Fibroblast of villous mesenchyme (primary cell): Measurements from ENCODE around the gene LAPTM5. TPM values are rescaled to one million over a fixed set of nuclear protein-coding genes. Genes with fewer than 3 reads are reported as not detected.
"Not testable (repeated sequence)": the region's sequence is repeated elsewhere in the genome, so short reads cannot be mapped to it uniquely, and the experiment has no call there.

Experiments used
- DNase-seq: peaks from one replicate; pipeline ENCODE4 v3.0.0-alpha.2; 2010; ENCODE audit warnings: low read depth
- H3K4me3 ChIP-seq: 2 replicates; pipeline ENCODE4 v1.5.1; 2011; ENCODE audit warnings: low read depth, mild to moderate bottlenecking, low read length
- total RNA-seq: library from RNA; depleted of rRNA; stranded (reverse); fragments of >200 nt; gene quantifications from 2 replicates; pipeline ENCODE4 v1.2.3, GENCODE V29; 2012
- TF ChIP-seq, protein P1 (sequence below): IDR thresholded peaks from 2 replicates; pipeline ENCODE4 v1.5.1; 2012; ENCODE audit warnings: low read depth, mild to moderate bottlenecking, low read length; ENCODE audit not compliant: insufficient read depth

Gene LAPTM5
- total RNA-seq, 1 donor, result not detected

DNA sequence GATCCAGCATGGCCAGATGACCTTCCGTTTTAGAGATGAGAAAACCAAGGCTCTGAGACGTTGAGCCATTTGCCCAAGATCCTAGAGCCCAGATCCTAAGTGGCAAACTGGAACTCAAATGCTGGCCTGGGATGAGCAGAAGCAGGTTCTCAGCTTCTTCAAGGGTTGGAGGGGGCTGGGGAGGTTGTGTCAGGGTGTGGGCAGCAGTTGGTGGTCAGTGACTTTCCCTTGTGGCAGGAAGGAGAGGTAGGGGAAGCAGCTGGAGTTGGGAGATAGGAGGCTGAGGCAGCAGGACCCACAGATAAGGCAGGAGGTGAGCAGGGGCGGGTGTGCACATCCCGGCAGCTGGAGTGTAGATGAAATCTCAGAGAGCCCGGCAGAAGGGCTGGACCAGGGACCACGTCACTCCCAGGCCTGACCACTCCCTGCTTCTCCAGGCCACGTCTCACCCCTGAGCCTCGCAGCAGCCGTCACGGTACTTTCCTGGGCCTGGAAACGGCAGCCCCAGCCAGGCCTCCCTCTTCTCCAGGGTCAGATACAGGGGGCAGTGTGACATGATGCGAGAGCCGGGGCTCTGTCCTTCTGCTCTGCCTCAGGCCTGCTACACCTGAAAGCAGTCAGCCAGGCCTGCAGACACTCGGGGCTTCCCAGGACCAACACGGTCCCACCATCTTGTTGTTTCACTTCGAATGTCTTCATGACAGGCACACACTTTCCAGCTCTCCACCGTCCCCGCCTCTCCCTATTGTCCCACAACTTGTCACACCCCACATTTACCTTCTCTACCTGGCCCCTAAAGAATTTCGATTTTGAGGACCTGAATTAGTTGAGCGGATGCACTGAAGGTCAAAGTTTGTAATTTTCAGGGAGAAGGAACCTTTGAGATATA lies 11.5 kb upstream of the LAPTM5 start:
- DNase-seq, result peak; percentile 77

DNA sequence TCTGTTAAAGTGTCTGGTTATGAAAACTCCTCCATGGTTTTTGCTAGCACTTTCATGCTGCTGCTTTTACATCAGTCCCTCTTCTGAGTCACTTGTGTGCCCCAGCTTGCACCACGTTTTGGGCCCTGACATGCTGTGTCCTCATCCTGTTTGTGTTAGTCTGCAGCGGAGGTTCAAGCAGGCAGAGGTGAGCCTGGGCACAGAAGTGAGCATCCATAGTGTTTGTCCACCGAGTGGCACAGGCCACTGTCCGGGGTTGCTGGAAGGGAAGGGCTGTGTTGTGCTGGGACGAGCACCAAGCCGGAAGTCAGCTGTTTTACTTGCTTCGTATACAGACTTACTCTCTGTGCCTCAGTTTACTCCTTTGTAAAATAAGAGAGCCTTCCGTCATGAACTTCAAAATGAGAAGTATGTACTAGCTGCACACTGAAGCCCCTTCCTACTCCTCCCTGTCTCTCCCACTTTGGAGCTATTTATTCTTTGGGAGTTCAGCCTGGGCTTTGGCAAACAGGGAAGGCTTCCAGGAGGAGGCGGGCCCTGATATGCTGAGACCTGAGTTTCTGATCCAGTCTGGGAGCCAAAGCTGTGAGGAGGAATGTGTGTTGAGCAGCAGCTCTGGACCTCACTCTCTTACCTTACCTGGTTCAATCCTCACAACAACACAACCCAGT lies 10.7 kb upstream of the LAPTM5 start:
- H3K4me3 ChIP-seq, result no peak overlapping the region
- TF ChIP-seq, protein P1, sequence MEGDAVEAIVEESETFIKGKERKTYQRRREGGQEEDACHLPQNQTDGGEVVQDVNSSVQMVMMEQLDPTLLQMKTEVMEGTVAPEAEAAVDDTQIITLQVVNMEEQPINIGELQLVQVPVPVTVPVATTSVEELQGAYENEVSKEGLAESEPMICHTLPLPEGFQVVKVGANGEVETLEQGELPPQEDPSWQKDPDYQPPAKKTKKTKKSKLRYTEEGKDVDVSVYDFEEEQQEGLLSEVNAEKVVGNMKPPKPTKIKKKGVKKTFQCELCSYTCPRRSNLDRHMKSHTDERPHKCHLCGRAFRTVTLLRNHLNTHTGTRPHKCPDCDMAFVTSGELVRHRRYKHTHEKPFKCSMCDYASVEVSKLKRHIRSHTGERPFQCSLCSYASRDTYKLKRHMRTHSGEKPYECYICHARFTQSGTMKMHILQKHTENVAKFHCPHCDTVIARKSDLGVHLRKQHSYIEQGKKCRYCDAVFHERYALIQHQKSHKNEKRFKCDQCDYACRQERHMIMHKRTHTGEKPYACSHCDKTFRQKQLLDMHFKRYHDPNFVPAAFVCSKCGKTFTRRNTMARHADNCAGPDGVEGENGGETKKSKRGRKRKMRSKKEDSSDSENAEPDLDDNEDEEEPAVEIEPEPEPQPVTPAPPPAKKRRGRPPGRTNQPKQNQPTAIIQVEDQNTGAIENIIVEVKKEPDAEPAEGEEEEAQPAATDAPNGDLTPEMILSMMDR, result no peak
- DNase-seq, result no peak

More for the DNA sequence above, 11.5 kb upstream of the LAPTM5 start:
- no peak overlapping the region for H3K4me3 ChIP-seq
- TF ChIP-seq, protein P1, result no peak

DNA sequence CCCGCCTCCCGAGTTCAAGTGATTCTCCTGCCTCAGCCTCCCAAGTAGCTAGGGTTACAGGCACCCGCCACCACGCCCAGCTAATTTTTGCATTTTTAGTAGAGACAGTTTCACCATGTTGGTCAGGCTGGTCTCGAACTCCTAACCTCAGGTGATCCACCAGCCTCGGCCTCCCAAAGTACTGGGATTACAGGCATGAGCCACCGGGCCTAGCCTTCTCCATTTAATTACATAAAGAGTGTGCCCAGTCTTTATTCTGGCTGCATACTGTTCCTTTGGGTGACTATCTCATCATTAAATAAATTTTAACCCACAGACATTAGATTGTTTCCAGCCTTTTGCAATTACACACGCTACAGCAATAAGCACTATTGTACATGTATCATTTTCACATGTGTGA lies 9.4 kb upstream of the LAPTM5 start:
- not testable (repeated sequence) for H3K4me3 ChIP-seq, DNase-seq

DNA sequence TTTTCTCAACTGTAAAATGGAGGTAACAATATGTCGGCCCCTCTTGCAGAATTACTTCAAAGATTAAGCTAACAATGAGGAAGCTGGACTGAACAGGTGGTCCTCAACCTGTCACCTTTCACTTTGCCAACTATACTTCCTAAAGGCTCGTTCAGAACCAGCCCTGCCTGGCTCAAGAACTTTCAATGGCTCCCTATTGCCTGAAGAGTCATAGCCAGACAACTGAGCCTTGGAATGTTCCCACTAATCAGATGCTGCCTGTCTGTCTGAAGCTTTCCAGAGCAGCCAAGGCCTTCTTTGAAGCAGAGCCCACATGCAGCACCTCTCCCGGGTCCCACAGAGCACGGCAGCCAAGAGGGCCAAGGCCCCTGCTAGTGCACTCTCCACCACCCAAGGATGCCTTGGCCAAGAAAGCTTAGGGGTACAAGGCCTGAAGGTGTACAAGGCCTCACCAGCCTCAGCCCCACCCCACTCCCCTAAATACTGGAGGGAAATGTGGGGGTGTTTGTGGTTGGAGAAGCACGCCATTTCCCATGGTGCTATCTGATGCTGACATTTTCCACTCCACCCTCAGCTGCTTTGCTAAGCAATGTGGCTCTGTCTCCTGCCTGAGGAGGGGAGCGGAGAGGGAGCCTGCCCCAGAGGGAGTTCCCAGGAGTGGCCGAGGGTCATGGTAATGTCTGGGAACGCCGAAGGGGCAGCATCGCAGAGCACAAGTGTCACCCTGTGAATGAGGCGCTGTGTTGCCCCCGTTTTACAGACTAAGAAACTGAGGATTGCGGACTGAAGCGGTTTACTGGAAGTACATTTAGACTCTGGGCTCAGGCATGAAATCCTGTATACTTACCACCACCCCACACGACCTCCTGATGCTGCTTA lies 8.2 kb upstream of the LAPTM5 start:
- no peak for DNase-seq
- TF ChIP-seq, protein P1, result no peak

DNA sequence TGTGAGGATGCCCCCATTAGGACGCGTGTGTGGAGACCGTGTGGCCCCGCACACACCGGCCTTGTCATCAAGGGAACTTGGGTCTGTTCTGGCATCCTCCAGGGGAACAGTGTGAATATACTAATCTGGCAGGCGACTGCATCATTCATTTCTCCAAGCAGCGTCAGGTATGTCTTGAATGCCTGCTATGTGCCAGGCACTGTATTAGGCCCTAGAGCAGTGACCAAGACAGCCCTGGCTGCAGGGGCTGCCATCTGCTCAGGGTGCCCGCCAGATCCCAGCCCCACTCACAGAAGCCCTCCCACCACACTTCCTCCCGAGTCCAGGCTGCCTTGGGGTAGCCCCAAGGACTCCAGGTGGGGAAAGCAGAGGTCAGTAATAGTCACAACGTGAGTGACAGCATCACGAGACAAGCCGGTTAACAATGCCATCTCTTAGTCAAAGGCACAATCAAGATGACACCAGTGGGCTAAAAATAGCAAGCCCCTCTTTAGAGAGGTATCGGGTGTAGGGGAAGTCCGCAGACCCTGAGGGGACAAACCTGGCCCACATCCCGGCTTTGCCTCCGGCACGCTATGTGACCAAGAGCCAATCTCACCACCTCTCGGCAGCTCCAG lies 7.5 kb upstream of the LAPTM5 start:
- TF ChIP-seq, protein P1, result no peak
- H3K4me3 ChIP-seq, result no peak overlapping the region
- no peak for DNase-seq

More for the DNA sequence above, 8.2 kb upstream of the LAPTM5 start:
- no peak overlapping the region for H3K4me3 ChIP-seq

DNA sequence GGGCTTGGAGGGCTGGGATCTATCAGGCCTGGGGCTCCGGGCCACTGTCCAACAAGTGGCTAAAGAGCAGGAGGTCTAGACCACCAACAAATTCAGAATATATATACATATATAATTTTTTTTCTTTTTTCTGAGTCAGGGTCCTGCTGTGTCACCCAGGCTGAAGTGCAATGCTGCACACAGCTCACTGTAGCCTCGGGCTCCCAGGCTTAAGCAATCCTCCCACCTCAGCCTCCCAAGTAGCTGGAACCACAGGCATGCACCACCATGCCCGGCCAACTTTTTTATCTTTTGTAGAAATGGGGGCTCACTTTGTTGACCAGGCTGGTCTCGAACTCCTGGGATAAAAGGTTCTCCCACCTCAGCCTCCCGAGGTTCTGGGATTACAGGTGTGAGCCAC lies 6.8 kb upstream of the LAPTM5 start:
- no peak overlapping the region for H3K4me3 ChIP-seq
- TF ChIP-seq, protein P1, result no peak
- DNase-seq, result no peak
